ENCODE measurements around the gene GRIK1.

DNA sequence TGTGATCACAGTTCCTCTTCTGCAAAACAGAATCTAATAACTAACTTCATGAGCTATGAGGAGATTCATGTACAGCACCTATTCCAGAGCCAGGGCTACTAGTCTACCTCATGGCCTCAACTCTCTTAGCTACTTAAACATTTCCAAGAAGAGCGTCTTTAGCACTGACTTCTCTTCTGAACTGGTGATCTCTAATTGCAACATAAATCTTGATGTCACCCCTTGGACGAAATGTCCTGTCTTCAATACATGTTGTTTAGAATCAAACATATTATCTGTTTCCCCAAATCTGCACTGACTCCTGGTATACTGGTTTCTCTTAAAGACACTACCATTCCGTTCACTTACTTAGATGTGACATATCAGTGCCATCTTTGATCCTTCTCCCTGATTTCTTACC is 88.2 kb downstream of the GRIK1 start:
- TF ChIP-seq, protein P1, sequence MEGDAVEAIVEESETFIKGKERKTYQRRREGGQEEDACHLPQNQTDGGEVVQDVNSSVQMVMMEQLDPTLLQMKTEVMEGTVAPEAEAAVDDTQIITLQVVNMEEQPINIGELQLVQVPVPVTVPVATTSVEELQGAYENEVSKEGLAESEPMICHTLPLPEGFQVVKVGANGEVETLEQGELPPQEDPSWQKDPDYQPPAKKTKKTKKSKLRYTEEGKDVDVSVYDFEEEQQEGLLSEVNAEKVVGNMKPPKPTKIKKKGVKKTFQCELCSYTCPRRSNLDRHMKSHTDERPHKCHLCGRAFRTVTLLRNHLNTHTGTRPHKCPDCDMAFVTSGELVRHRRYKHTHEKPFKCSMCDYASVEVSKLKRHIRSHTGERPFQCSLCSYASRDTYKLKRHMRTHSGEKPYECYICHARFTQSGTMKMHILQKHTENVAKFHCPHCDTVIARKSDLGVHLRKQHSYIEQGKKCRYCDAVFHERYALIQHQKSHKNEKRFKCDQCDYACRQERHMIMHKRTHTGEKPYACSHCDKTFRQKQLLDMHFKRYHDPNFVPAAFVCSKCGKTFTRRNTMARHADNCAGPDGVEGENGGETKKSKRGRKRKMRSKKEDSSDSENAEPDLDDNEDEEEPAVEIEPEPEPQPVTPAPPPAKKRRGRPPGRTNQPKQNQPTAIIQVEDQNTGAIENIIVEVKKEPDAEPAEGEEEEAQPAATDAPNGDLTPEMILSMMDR (conservative IDR thresholded peaks at IDR 0.05), result no peak
- TF ChIP-seq EZH2 (IDR thresholded peaks at IDR 0.05; ENCODE audit: low read depth), result no peak

Data from PC-9 (cell line).